GM04504 (cell line): ENCODE data around the gene ADAMTS9.

Source experiments
- DNase-seq: peaks from one replicate; pipeline ENCODE4 v3.0.0-alpha.2; 2012; ENCODE audit warnings: low read depth

The ADAMTS9 gene

GRCh38 chr3:64488939-64489338 is 198.9 kb downstream of the ADAMTS9 start:
- no peak for DNase-seq

GRCh38 chr3:64484289-64484992 is 203.4 kb downstream of the ADAMTS9 start:
- peak; percentile 51 for DNase-seq

GRCh38 chr3:64483467-64483866 is 204.3 kb downstream of the ADAMTS9 start:
- DNase-seq, result no peak

GRCh38 chr3:64475037-64475436 is 212.8 kb downstream of the ADAMTS9 start:
- no peak for DNase-seq

GRCh38 chr3:64473466-64473865 is 214.3 kb downstream of the ADAMTS9 start:
- DNase-seq, result no peak

GRCh38 chr3:64470436-64470835 is 217.4 kb downstream of the ADAMTS9 start:
- no peak for DNase-seq

- no peak for DNase-seq
Measured at GRCh38 chr3:64467255-64467944, 220.4 kb downstream of the ADAMTS9 start.
